T-helper 1 cell treated with Interleukin-12 subunit alpha and Interleukin-12 subunit beta and Interleukin-4 antibody, amounts not matched to agents 30 ng/mL and 1 ng/mL, for 36 hours (primary cell): ENCODE data around the gene C1orf226. TPM values are rescaled to one million over a fixed set of nuclear protein-coding genes. Genes with fewer than 3 reads are reported as not detected.
"Not testable (repeated sequence)": the region's sequence is repeated elsewhere in the genome, so short reads cannot be mapped to it uniquely, and the experiment has no call there.

Experiments used
- intact Hi-C: fragments of 100-400 bp; cut with micrococcal nuclease; formaldehyde crosslinking; loops from one replicate; pipeline ENCODE4 v1.15.1; 2024
- total RNA-seq: library from RNA; stranded (reverse); gene quantifications from 2 replicates; pipeline ENCODE4 v1.2.3, GENCODE V29; 2022

The C1orf226 gene, protein sequence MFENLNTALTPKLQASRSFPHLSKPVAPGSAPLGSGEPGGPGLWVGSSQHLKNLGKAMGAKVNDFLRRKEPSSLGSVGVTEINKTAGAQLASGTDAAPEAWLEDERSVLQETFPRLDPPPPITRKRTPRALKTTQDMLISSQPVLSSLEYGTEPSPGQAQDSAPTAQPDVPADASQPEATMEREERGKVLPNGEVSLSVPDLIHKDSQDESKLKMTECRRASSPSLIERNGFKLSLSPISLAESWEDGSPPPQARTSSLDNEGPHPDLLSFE
- not detected in 2 replicates for total RNA-seq

DNA sequence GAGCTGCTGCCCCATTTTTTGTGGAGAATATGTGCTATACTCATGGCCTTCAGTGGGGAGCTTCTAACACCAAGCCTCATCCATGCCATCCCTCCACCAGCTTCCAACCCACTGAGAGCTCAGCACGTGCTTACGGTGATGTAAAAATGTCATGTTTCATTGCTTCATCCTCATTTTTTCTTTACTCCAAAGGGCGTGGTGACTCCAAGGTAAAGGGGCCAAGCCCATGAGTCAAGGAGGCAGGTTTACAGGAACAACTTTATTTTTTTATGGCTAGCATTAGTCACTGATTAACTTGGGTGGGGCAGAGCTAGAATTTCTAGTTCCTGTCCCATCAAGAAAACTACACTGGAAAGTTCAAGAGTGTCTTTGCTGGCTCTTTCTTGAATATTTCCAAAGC lies at the start of gene C1orf226:
C1orf226 (plus strand) TSS at position 346 of the 400 bp plus-strand sequence. CDS start 174 bp downstream, outside the sequence.
- intact Hi-C loops, result no loop called here

DNA sequence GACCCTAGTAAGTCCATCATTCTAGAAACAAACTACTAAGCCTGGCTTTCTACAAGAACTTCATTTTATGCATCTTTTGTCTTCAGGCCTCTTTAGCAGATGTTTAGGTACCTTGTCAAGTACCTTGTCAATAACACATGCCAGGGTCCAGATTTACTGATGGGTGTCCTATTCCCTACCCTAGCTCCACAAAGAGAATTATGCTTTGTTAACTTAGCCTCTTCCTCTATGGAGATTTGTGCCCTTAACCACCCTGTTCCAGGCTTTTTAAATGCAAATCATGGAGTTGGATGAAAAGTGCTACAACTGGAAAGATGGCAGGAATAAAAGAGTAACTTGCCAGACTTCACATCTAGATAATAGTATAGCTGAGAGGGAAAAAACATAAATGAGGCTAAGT lies 47.5 kb upstream of the C1orf226 start:
- intact Hi-C loops, result no loop called here

DNA sequence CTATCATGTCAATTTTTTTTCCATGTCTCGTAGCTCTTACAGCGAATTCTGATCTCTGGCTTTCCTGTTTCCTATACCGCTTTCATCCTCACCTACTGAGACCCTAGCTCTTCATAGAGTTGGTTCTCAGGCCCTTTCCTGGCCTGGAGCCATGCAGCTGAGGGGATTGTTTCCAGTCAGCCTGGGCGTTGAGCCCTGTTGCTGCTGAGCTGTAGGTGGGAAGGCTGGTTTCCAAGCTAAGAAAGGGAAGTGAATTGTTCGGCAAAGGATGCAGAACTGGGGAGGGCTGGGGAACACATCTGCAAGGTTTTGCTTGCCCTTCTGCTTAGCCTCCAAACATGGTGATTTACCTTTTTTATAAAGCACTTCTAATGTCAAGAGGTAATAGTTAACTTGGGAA lies 46.4 kb upstream of the C1orf226 start:
- intact Hi-C loops, result no loop called here

DNA sequence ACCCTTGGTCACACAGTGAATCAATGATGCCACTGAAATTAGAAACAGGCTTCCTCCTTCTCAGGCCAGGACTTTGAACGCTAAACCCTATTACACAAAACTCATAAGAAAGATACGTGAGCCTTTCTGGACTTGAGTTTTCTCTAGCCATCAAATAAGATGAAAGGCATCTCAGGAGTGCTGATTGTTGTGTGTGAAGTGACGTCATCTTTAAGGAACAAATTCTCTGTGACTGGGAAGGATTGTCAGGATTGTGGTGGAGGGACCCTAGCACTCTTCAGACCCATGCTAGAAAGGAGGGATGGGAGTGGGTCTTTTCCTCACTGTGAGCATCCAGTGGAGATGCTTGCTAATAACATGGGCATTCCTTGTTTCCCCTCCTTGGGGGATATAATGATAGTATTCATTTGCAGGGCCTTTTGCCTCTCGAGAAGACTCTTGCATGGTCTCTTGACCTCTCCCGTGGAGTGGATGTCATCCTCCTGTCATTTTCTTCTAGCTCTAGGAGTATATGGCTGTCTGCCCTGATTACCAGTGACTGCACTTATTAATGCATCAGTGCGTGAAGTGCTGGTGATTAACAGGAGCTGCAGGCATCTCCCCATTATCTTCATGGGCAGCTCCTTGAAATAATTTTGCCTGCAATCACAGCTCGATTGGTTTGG lies 44.8 kb upstream of the C1orf226 start:
- intact Hi-C loops, result no loop called here

DNA sequence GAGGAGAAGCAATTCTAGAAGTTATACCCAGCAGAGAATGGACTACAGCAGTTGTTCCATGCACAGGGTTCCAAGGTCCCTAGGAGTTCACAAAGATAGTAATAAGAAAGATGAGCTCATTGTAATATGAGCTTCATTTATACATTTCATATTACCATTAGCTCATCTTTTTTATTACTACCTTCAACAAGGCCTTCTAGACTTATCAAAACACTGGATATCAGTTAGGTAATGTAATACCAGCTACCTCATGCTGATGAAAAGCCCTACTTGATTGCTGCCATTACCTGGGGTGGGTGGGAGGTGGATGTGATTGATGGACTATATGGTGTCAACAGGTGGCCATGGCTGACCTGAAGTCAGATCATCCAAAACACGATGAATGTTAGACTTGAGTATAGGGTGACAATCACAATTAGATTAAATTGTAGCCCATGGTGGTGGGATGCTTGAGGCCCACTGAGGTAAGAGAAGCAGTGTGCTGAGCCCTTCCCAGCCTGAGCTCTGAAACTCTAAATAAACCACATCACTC lies 39.0 kb upstream of the C1orf226 start:
- intact Hi-C loops, result no loop called here

DNA sequence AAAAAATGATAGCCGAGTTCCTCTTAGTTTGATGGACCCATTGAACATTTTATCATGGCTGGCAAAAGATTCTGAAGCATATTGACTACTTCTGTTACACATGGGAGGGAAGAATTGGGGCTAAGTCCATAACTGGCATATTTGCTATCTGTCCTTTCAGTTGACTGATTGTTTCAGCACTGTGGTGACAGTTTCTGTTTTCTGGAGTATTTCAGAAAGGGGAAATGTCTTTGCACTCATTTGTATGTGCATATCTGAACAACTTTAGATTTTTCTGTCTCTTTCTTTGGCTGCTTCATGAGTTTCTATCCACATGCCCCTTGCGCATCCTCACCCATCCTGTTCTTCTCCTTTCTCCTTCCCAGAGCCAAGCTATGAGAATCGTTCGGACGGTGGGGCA lies 38.1 kb upstream of the C1orf226 start:
- intact Hi-C loops, result no loop called here

DNA sequence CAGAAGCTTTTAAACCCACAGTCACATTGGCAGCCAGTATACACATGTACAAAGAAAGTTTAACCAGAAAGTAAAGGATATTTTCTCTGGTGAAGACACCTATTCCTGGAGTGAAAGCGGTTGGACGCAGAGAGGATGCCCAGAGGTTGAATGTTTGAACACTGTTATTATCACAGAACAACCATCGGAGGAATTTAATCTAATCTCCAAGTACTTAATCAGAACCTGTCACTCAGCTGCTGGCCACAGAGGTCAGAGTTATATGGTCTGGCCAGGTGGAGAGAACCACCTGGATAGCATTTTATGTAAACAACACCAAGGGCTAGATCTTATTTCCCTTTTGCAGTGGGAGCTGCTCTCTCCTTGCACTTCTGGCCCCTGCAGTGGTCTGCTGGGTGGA lies 34.2 kb upstream of the C1orf226 start:
- intact Hi-C loops, result no loop called here

DNA sequence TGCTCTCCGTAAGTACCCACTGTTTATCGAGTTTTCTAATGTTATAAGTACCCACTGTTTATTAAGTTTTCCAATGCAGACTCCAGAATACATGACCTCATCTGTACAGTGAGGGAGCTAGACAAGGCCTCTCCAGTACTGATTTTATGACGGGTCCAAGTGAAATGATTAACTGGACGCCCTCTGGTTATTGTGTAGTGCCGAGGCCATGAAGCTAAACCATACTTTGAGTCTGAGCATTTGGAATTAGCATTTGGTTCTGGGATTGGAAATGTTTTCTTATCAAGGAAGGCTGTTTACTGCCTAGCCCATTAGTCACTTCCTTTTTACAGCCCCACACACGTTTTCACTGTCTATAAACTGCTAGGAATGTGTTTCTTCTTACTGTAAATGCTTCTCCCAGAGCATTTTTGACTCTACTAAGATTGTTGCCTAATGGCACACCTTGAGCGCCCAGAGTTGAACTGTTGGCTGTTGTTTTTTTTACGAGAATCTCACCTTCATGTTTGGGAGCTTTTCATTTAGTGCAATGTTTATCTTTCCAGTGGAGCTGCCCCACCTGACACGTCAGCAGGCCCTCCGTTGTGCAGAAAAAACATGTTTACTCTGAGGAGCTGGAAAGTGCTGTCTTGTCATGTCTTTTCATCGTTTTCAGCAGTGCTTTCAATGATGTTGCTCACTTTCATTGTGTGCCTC lies 31.7 kb upstream of the C1orf226 start:
- intact Hi-C loops, result no loop called here

DNA sequence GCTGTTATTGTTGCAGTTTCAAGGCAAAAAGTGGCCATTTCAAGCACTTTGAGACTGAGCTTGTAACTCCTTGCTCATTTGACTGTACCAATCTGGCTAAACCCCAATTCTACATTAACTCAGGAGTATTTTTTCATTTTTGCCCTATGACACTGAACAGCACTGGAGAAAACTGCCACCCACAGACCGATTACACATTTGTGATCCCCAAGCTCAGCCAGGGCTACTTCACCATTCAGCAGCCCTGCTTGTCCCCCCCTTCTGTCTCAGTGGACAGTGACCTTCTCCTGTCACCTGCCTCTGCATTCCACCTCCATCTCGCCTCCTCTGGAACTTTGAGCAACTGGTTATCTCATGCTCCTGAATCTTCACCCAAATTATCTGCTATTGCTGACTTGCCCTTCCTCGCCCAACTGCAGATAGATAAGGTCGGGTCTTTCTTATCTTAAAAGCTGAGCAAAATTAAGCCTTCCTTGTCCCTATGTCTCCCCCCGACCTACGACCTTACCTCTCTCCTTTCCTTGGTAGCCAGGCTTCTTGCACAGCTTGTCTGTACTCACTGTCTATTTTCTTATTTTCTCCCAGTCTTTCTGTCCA lies 30.2 kb upstream of the C1orf226 start:
- intact Hi-C loops, result no loop called here

DNA sequence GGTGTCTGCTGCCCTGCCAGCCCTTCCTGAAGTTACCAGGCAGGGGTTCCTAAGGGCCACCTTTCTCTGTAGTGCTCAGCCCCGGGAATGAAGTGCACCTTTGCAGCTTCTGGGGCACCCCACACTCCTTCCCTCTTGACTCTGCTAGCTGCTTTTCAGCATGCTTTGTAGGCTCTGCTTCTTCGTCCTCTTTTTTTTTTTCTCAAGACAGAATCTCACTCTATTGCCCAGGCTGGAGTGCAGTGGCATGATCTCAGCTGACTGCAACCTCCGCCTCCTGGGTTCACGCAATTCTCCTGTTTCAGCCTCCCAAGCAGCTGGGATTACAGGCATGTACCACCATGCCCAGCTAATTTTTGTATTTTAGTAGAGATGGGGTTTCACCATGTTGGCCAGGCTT lies 29.7 kb upstream of the C1orf226 start:
- intact Hi-C loops, result not testable (repeated sequence)

DNA sequence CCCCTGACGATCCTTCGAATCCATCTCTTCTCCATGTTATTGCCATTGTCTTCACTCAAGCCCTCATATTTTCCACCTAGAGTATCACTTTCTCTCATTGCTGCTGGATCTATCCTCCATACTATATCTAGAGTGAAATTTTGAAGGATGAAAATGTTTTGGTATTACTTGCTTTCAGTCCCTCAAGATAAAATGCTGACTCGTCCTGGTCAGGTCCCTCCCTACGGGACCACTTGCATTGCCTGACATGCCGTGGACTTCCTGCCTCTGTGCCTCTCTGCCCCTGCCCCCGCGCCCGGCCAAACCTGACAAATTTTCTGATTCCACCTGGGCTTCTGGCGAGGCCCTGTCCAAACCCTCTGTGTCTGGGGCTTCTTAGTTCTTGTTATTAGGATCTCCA lies 28.4 kb upstream of the C1orf226 start:
- intact Hi-C loops, result no loop called here

DNA sequence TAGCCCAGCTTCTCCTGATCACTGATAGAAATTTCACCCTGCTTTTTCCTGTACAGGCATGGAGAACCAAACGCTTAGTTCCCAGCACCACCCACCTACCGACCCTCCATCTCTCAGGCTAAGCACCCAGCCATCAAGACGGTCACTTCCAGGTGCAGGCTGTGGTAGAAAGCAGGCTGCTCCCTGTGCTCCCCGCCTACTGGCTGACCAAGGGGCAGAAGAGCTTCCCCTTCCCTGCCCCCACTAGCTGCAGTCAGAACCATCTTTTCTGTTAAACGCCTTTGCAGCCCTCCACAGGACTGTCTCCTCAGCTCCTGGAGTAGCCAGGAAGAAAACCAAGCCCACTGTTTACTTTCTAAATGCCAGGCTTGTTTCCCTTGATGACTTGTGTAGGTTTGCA lies 27.8 kb upstream of the C1orf226 start:
- intact Hi-C loops, result no loop called here

DNA sequence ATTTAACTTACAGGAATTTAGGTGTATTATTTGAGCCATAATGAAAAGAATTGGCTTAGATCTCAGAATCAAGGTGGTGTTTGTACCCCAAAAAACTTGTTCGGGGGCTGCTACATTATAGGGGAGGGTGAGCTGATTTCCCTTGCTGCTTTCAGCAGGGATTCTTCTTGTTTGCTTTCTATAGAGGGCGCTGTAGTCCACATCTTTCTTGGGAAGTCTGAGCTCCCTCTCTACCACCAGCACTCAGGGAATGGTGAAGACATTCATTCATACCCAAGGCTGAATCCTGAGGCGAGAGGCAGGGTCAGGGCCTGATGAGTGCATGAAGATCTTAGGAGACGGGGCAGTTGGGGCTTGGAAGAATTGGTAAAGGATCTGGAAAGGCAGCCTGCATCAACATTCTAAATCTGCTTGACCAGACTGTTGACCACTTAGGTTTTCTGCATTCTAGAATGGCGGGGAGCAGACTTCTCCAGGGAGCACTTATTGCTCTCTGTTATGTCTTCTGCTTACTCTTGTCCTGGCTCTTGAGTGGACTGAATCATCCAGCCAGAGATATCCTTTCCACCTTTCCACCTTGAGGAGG lies 23.8 kb upstream of the C1orf226 start:
- intact Hi-C loops, result no loop called here

DNA sequence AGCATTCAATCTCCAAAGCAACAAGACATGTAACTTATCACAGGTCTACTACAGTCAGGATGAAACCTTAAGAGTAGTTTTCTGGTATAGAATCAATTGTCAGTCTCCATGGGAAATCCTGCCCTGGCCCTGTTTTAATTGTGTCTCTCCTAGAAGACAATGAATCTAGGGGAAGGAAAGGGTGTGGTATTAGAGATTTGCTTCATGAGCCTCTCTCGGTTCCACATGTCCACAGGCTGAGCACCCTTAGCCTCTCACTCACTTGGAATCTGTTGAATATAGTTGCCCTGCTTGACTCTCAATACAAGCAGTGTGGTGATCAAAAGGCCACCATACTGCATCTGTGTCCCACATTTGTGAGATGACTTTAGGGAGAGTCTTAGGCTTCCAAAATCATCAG lies 22.6 kb upstream of the C1orf226 start:
- intact Hi-C loops, result no loop called here

DNA sequence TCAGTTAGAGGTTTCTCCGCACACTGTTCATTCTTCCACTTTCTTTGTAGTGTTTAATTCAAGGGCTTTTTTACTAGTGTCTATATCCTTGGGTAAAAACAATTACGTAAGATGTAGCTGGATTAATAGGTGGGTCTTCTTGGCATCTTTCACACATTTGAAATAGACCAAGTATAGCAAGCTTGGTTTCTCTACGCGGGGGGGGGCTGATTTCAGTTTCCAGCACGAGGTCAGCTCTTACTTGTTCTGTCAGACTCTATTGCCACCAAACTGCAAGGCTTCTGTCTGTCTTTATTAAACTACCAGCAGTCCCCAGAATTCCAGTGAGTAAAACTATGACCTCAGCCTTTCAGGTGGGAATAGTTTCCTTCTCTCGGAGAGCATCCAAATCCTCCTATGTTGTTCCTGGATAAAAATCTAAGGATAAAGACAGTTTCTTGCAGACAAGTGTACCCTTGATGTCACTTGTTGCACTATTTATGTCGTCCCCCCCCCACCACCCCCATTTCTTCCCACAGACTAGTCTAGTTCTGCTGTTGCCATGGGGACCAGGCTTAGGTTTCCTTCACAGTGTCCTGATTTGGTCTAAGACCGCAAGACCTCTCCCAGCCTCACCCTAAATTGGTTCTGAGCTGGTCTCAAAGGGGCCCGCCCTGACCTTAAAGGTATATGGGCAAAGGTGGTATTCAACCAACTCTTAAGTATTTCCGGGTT lies 21.8 kb upstream of the C1orf226 start:
- intact Hi-C loops, result no loop called here

DNA sequence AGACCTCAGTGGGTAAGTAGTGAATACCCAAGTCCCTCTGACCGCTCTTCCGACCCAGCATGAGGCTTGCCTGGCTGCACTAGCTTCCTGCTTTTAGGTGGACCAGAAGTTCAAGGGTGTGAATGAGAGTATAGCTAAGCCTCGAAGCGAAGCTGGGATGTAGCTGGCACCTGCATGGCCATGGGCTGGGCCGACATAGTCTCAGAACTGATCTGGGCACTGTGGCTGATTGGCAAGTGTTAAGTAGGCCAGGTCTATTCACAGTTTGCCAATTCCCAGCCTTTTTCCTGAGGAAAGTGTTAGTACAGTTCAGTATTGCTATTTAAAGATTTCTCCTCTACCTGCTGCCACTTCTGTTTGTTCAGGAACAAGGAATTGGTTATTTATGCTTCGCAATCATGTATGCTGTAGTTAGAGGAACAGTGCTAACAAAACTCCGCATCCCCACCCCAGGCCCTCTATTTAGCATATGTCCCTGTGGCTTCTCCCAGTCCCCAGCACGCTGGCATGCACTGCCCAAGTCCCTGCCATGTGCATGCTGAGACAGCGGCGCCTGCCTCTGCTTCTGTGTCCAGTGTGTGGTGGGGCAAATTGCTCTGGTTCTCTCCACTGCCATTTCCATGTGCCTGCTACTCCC lies 21.2 kb upstream of the C1orf226 start:
- intact Hi-C loops, result no loop called here

DNA sequence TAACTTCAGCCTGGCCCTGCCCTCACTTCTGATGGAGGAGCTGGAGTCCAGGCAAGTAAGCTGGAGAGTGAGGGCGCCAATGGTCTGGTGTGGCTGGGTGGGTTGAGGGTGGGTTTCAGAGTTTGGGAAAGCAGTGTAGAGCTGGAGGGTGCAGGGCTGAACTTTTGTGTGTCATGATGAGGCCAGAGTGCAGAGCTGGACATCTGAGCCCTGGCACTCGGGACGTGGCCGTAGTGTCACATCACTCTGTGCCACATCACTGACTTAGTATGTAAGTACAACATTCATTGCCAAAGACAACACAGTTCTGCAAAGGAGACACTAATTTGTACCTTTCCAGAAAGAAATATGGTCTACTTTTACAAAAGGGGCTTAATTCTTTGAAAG lies 20.7 kb upstream of the C1orf226 start:
- intact Hi-C loops, result no loop called here

DNA sequence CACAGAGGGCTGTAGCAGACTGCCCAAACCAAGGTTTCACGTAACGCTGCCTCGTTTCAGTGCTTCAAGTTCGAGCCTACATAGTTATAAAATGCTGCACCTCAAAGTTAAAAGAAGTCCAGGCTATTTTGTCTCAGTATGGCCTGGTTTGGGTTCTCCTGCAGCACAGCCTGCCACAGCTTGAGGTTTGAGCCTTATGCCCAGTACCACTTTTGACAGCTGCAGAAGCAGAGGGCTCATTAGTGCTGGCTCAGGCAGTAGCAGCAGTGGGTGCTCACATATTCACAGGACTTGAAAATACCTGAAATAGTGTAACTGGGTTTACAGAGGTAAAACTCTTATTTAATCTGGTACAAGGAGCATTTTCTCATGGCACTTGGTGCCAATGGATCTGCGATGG lies 20.2 kb upstream of the C1orf226 start:
- intact Hi-C loops, result no loop called here

DNA sequence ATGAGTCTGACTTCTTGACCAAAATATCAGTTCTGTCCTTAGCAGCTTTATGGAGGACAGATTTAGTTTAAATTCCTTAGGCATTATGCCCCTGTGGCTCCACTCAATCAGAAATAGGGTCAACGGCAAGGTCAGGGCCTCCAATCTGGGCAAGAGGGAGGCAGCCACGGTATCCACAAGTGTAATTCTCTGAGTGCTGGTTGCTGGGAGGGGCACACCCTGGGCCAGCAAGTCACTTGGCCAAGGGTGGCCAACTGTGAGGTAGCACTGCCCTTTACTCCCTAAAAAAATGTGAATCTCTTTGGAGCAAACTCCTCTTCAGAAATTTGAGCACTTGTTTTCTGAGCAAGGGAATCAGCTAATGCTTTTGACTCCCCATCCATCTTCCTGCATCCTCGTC lies 17.7 kb upstream of the C1orf226 start:
- intact Hi-C loops, result no loop called here

DNA sequence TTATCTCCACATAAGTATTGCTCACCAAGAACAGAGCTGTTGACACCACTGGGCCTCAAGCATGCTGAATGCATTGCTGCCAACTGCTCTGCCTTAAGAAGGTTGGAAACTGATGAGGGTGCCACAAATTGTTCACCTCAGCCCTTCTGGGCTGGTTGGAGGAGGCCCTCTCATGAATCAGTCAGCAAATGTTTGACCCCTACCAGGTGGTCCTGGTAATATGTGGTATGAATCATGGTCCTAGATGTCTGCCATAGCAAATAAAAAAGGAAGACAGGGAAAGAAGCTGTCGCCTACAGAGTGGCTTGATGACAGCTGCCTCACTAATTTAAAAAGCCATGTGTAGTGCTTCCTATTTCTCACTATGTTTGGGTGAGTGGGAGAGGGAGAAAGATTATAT lies 17.0 kb upstream of the C1orf226 start:
- intact Hi-C loops, result no loop called here
